Fibroblast of peridontal ligament (primary cell): ENCODE measurements around the gene IL1A.

Source experiments
- DNase-seq: peaks from one replicate; pipeline ENCODE4 v3.0.0-alpha.2; 2010; ENCODE audit errors: extremely low read depth

IL1A gene

GRCh38 chr2:112793449-112793978, 9.2 kb upstream of the IL1A start:
- no peak for DNase-seq

- DNase-seq = no peak
Observed at GRCh38 chr2:112792419-112792818, 8.1 kb upstream of the IL1A start.

- DNase-seq = no peak
Observed at GRCh38 chr2:112791693-112792230, 7.5 kb upstream of the IL1A start.

- DNase-seq = no peak
Observed at GRCh38 chr2:112791019-112791418, 6.7 kb upstream of the IL1A start.

DNA sequence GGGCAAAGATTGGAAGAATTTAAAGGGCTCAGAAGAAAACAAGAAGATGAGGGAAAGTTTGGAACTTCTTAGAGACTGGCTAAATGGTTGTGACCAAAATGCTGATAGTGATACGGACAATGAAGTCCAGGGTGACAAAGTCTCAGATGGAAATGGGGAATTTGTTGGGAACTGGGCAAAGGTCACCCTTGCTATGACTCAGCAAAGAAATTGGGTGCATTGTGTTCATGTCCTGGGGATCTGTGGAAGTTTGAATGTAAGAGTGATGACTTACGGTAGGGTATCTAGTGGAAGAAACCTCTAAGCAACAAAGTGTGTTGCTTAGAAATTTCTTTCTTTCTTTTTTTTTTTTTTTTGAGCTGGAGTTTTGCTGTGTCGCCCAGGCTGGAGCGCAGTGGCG, 6.0 kb upstream of the IL1A start:
- no peak for DNase-seq

GRCh38 chr2:112789186-112789585, 4.9 kb upstream of the IL1A start:
- DNase-seq = no peak

GRCh38 chr2:112788653-112789052, 4.4 kb upstream of the IL1A start:
- no peak for DNase-seq

DNA sequence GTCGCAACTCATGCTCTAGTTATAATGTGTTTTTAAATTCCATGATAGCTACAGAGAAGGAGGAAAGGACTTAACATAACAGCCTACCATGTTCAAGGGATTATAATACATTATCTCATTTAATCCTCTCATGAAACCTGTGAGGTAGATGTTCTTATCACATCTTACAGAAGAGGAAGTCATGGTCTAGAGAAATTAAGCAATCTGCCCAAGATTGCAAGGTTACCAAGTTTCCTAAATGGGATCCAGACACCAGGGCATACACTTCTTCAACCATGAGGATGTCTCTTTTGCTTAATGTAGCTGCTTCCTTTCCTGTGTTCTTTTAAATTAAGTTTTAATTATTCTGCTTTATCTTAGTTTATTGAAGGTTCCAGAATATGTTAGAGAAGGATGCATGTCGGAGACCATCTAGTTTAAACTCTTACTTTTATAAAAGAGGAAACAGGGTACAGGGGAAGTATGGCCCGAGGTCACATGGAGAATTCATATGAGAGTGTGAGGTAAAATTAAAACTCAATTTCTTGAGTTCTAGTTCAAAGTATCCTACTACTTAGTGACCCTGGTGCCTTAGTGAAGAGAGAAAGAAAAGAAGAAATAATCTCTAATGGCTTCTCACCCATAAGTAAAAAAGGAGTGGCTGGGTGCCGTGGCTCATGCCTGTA, 3.6 kb upstream of the IL1A start:
- DNase-seq = no peak

GRCh38 chr2:112787294-112787693, 3.0 kb upstream of the IL1A start:
- DNase-seq = no peak

DNA sequence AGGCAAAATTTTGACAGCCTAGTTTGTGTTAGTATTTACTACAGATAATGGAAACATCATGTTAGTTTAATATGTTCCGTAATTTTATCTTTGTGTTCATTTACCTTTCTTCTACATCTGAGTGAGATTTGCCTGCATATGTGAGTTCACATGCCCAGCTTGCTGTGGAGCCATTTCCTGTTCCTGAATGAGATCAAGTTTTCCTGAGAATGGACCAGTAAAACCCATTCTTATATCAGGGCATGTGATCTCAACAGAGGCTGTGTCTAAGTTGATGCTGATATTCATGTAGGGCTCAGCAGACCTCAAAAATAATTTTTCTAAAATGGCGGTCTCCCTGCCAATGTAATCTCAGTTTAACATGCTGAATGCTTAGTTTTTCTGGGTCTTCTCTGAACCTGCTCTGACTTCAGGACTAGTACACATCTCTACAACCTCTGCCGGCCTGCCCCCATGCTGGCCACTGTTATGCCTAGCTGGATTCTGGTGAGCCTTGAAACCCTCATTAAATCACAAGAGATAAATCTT, 1.0 kb downstream of the IL1A start:
- no peak for DNase-seq

DNA sequence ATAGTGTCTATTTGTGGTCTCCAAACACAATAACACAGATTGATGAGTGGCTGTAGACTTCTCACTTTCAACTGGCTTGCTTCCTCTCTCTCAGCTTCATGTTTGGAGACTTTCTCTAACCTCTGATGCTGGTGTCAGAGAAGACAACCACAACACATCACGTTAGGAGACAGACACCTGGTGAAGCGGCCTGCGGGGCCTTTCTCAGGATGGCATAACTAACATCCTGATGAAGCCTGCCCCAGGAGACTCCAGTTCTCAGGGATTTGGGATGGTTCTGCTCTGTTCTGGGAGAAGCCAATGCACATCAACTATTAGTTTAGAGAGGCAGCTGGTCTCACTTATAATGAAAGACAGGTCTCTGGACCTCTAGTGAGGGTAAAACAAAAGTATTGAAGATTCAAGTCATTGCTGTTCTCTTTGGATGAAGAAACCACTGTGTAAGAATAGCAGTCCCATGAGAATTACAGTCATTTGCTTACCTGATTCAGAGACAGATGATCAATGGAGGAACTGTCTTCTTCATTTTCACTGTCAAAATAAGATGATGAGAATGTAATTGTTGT, 2.0 kb downstream of the IL1A start:
- DNase-seq = no peak

- DNase-seq = no peak
Observed at GRCh38 chr2:112779598-112779997, 4.7 kb downstream of the IL1A start.

- DNase-seq = no peak
Observed at GRCh38 chr2:112777036-112777435, 7.3 kb downstream of the IL1A start.

DNA sequence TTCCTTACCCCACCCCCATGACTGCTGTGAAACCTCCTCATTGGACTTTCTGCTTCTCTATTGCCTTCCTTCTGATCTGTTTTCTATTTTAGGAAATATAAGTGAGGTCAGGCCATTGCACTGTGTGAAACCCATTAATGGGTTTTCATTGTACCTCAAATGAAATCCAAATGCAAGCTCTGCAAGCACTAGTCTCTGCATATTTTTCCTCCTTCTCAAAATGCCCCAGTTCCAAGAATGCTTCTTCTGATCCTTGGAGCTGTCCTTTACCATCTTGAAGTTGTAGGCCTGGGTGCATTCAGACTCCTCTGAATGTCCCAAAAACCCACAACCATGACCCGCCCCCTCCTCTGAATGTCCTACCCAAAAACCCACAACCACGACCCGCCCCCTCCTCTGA, 8.2 kb downstream of the IL1A start:
- DNase-seq = no peak

- no peak for DNase-seq
Observed at GRCh38 chr2:112774536-112775285, 9.6 kb downstream of the IL1A start.

DNA sequence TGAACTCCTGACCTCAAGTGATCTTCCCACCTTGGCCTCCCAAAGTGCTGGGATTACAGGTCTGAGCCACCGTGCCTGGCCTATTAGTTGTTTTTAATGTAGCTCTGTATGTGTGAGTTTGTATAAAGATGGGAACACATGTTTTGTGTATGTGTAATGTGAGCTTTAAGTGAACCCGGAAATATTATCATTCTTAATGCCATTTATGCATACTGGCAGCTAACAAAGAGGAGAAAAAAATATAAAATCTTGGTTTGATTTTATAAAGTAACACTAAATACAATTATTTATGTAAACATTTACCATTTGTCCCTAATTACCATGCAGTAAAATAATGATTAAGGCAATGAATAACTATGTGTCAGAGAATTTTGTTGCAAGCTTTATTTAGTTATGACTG, 10.7 kb downstream of the IL1A start:
- no peak for DNase-seq

DNA sequence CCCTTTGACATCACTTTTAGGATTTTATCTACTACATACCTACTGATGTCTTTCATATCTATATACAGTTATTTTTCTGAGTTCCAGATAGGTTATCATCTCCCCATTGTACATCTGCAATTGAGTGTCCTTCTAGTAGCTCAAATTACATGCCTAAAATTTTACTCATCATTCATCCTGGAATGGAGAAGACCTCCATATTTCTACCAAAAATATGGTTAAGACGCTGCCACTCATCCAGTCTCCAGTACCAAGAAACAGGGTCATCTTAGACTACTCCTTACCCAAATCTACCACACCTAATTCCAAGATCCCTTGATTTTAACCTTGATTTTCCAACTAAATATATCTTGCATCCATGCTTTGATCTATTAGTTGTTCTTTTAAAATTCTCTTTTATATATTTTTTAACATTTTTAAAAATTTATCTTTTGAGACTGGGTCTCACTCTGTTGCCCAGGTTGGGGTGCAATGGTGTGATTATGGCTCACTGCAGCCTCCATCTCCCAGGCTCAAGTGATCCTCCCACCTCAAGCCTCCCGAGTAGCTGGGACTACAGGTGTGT, 11.3 kb downstream of the IL1A start:
- no peak for DNase-seq

GRCh38 chr2:112772322-112772721, 12.0 kb downstream of the IL1A start:
- no peak for DNase-seq

DNA sequence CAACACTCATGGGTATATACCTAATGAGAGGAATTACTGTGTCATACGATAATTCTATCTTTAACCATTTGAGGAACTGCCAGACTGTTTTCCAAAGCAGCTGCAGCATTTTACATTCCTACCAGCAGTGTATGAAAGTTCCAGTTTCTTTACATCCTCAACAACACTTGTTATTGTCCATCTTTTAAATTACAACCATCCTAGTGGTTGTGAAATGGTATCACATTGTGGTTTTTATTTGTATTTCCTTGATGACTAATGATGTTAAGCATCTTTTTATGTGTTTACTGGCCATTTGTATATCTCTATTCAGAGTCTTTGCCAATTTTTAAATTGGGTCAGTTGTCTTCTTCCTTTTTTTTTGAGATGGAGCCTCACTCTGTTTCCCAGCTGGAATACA, 15.9 kb downstream of the IL1A start:
- DNase-seq = peak; percentile 43

GRCh38 chr2:112767693-112768330, 16.5 kb downstream of the IL1A start:
- DNase-seq = peak; percentile 44

DNA sequence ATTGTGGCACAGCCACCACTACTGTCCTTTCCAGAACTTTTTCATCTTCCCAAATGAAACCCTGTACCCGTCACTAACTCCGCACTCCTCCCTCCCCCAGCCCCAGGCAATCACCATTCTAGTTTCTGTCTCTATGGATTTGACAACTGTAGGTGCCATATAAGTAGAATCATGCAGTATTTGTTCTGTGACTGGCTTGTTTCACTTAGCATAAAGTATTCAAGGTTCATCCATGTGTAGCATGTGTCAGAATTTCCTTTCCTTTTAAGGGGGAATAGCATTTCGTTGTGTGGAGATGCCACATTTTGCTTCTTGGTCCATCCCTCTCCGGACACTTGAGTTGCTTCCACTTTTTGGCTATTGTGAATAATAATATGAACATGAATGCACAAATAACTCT, 19.0 kb downstream of the IL1A start:
- no peak for DNase-seq
